GM15510 (cell line): ENCODE data around the gene PRICKLE4.

ENCODE experiments used
- POLR2A ChIP-seq: IDR thresholded peaks from 3 replicates; pipeline ENCODE4 v1.6.1; 2011; ENCODE audit warnings: borderline replicate concordance; ENCODE audit not compliant: insufficient read length; ENCODE audit errors: extremely low read depth

The PRICKLE4 gene

GRCh38 chr6:41791305-41791704, 10.7 kb downstream of the PRICKLE4 start:
- no peak for TF ChIP-seq POLR2A

DNA sequence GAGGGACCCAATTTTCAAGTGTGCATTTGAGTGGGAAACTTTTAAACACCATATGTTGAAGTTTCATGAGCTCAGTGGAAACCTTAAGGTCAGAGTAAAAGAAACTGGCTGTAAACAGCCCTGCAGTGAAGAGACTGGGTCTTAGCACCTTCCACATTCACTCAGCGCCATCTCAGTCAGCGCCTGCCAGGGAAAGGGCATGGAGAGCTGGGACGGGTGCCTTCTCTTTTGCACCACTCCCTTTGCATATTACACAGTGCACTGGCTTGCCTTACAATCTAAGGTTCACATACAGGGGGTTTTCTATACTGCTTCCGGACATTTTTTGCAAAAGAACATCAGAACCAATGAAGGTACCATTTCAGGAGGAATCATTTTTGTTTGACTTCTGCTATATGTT, 11.4 kb downstream of the PRICKLE4 start:
- TF ChIP-seq POLR2A = peak; percentile 17

DNA sequence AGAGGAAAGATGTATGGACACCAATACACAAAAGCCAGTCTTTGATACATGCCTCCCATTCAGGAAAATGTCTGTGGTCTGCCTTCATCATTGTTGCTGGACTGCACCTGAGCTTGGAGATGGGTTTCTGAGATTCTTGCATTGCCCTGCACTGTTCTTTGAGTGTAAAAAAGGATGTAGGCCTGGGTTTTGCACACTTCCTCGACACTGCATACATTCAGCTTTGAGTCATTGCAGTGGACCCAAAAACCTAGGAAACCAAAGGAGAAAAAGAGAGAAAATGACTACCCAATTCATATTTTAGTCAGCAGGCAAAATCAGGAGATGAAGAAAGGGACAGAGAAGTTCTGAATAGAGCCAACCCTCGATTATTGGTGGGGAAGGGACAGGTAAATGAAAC, 15.9 kb downstream of the PRICKLE4 start:
- no peak for TF ChIP-seq POLR2A

- no peak for TF ChIP-seq POLR2A
Measured at GRCh38 chr6:41798901-41799558, 18.4 kb downstream of the PRICKLE4 start.

GRCh38 chr6:41799559-41799911, 19.0 kb downstream of the PRICKLE4 start:
- no peak for TF ChIP-seq POLR2A

DNA sequence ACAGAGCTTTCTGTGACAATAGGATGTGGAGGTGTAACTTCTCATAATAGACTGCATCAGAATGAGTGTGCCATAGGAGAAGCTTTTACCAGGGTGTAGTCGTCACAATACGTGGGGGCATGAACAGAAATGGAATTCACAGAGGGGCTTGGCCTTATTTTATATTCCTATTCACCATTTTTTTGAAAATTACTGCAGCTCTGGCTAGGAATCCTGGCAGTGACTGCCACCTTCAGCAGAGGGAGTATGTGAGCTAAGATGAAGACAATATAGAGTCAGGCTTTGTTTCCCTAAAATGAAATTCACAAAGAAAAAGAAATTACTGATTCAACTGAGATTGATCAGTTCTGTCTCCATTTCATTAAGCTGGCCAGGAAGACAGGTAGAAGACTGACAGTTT, 20.8 kb downstream of the PRICKLE4 start:
- no peak for TF ChIP-seq POLR2A

DNA sequence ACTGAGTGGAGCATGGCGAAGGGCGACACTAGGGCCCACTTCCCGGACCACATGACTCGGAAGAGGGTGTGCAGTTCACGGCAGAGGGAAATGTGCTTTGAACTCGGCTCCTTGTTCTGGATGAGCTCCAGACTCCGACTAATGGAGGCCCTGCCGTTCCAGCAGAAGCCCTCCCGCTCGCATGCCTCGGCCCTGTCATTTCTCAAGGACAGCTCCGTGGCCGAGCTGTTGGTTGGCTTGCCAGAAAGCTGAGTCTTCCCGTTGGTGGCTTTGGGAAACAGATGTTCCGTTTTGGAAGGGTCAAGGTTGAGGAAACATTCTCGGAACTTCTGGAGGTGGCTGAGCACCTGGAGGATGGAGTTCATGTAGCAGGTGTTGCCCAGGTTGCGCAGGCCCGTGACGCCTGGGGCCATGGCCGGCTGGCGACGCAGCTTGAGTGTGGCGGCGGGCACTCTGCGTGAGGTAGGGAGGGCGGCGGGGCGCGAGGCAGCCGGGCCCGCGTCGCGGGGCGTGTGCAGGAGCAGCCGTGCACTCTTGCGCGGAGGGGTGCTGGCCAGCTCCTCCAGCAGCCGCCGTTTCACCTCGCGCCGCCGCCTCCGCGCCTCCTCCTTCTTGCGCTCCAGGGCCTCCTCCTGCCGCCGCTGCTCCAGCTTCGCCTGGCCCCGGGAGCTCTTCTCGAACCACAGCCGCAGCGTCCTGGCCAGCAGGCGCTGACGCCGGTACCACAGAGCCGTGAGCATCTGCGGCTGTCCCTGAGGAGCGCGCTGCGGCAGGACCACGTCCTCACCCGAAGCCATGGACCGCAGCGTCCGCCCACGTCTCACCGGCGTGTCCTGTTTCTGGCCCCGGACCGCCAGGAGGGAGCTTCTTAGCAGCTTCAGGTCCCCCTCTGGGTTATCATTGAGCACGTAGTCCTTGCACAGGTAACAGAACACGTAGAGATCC, 25.5 kb downstream of the PRICKLE4 start:
- no peak for TF ChIP-seq POLR2A

DNA sequence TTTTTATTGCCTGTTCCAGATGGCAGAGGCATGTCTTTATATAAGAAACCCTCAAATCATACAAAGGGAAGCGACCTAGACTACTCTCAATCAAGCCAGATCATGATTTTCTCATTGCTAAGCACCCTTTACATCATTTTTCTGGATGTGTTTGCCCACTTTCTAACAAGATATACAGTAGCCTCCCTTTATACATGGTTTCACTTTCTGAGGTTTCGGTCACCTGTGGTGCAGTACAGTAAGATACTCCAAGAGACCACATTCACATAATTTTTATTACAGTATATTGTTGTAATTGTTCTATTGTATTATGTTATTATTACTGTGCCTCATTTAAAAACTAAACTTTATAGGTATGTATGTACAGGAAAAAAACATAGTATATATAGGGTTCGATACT, 30.5 kb downstream of the PRICKLE4 start:
- no peak for TF ChIP-seq POLR2A

- no peak for TF ChIP-seq POLR2A
Measured at GRCh38 chr6:41813469-41813868, 32.9 kb downstream of the PRICKLE4 start.

GRCh38 chr6:41813956-41814355, 33.4 kb downstream of the PRICKLE4 start:
- TF ChIP-seq POLR2A = no peak

DNA sequence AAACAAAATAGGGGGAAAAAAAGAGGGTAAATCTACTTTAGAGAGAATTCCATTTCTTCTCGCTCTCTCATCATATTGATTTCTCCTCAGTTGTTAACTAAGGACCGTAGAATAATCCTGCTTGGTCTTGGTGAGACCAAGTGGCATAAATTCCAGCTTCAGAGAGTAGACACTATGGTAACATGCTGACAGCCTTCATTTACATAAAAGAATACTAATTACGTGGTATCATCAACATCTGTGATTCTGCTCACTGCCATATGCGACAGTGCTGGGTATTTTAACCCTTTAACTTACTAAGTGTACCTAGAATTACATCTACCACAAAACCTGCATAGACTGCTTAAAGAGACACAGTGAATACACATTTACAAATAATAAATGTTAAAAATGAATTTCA, 34.0 kb downstream of the PRICKLE4 start:
- no peak for TF ChIP-seq POLR2A

DNA sequence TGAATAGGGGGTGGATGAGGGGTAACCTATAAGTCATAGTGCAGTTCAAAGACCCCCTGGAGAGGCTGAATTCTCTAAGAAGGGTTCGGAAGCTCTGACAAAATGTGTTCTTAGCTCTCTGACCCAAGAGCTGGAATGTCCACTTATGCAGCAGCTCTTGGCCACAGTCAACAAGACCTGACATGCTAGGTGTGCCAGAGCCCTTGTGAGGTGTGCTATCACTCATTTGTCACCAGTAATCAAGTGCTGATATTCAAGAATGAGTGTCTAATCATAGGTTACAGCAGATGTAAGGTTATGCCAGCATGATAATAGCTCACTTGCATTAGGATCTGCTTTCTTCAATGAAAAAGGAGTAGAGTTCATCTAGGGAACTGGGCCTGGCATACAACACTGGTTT, 35.0 kb downstream of the PRICKLE4 start:
- TF ChIP-seq POLR2A = no peak

DNA sequence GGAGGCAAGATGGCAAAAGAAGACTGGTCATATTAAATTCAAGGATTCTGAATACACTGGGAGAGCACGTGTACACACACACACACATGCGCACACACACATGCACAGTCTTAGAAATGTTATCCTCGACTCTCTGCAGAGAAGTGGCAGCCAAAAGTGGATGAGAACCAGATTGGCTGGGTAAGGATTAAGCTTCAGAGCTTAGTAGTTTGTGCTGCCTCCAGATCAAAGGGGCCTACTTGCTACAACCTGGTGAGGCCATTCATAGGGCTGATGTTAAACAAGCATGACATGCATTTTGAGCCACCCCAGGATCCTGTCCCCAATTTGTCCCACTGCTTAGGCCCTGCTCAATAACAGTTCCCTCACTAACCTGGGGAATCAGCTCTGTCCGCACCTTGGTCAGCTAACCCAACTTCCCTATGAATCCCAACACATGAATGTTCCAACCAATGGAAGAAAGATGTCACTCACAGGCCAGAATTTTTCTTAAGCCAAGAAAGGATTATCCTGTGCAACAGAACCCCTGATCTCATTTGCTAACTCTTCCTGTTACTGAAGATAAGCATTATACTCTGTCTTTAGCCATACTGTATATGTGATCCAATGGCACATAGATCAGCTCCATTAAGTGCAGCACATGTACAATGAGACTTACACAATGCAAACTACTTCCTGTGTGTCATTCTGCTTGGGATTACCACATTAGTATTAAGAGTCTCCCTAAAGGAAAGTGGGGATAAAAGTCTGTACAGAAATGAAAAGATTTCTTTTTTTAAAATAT, 37.9 kb downstream of the PRICKLE4 start:
- no peak for TF ChIP-seq POLR2A

DNA sequence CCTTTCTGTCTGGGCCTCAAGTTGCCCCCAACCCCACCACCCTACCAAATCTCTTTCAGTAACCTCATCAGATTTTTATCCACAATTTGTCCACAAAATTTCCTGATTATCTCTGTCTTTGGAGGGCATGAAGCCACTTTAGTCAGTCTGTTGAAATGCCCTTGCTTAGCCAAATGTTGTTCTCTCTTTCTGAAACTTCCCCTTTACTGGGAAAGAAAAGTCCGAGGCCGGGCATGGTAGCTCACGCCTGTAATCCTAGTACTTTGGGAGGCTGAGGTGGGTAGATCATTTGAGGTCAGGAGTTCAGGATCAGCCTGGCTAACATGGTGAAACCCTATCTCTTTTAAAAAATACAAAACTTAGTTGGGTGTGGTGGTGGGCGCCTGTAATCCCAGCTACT, 40.7 kb downstream of the PRICKLE4 start:
- TF ChIP-seq POLR2A = no peak

GRCh38 chr6:41822021-41822420, 41.4 kb downstream of the PRICKLE4 start:
- no peak for TF ChIP-seq POLR2A
